Measurements from ENCODE around the gene PRELID1. TPM values are rescaled to one million over a fixed set of nuclear protein-coding genes. Genes with fewer than 3 reads are reported as not detected.

Gene PRELID1
- total RNA-seq, 1 donor from 2014 or later = 196 TPM

GRCh38 chr5:177315411-177315810, 11.8 kb downstream of the PRELID1 start:
- no peak for FAIRE-seq

GRCh38 chr5:177316005-177316404, 12.4 kb downstream of the PRELID1 start:
- DNase-seq (ENCODE audit: low read depth) (no peak), FAIRE-seq (no peak)
- TF ChIP-seq CTCF (IDR thresholded peaks at IDR 0.05; ENCODE audit: insufficient read depth, low read depth, low read length) = no peak
- TF ChIP-seq EZH2 (IDR thresholded peaks at IDR 0.05; ENCODE audit: insufficient read depth, low read length) = no peak
- no peaks in the 10 kb centered on the region for H3K9me3 Mint-ChIP-seq (ENCODE audit: unreplicated experiment)
- no peak overlapping the region for H3K27ac ChIP-seq (ENCODE audit: low read depth, low read length)
- H3K4me1 Mint-ChIP-seq (ENCODE audit: low read depth, unreplicated experiment) = peaks cover under 1% of the 10 kb centered on the region
- no peaks in the 10 kb centered on the region for H3K27me3 Mint-ChIP-seq (ENCODE audit: low read depth, unreplicated experiment)
- H3K4me2 ChIP-seq (ENCODE audit: low read length) = no peak overlapping the region
- no peak overlapping the region for H3K4me3 Mint-ChIP-seq (ENCODE audit: unreplicated experiment)
- H3K27ac Mint-ChIP-seq (ENCODE audit: unreplicated experiment) = no peak overlapping the region
- no peaks in the 10 kb centered on the region for H3K9me3 ChIP-seq (ENCODE audit: insufficient read depth, low read depth, low read length)
- H3K36me3 ChIP-seq (ENCODE audit: insufficient read depth, low read length) = peaks cover 2% of the 10 kb centered on the region
- H3K36me3 Mint-ChIP-seq (ENCODE audit: low read depth, unreplicated experiment) = peaks cover 9% of the 10 kb centered on the region
- no peak overlapping the region for H2AFZ ChIP-seq (ENCODE audit: low read depth, low read length)
- no peaks in the 10 kb centered on the region for H3K27me3 ChIP-seq (ENCODE audit: insufficient read depth, low read length)
- no peak overlapping the region for H3K9ac ChIP-seq (ENCODE audit: low read length)
- H3K4me1 ChIP-seq (ENCODE audit: insufficient read depth, low read length) = peaks cover 7% of the 10 kb centered on the region
- peaks cover 27% of the 10 kb centered on the region for H4K20me1 ChIP-seq (ENCODE audit: insufficient read depth, low read length)
- no peak overlapping the region for H3K4me3 ChIP-seq (ENCODE audit: insufficient read depth, low read depth, low read length)
- peaks cover under 1% of the 10 kb centered on the region for H3K79me2 ChIP-seq (ENCODE audit: insufficient read depth, low read length)

More at GRCh38 chr5:177315411-177315810, 11.8 kb downstream of the PRELID1 start:
- H3K9ac ChIP-seq (ENCODE audit: low read length) = no peak overlapping the region
- peaks cover 13% of the 10 kb centered on the region for H3K4me1 ChIP-seq (ENCODE audit: insufficient read depth, low read length)
- Mint-ChIP-seq H3K4me3 (ENCODE audit: unreplicated experiment) (no peak overlapping the region), H3K4me1 (ENCODE audit: low read depth, unreplicated experiment) (peaks cover 4% of the 10 kb centered on the region), H3K27ac (ENCODE audit: unreplicated experiment) (no peak overlapping the region), H3K9me3 (ENCODE audit: unreplicated experiment) (no peaks in the 10 kb centered on the region), H3K27me3 (ENCODE audit: low read depth, unreplicated experiment) (no peaks in the 10 kb centered on the region), H3K36me3 (ENCODE audit: low read depth, unreplicated experiment) (peaks cover 9% of the 10 kb centered on the region)
- H3K36me3 ChIP-seq (ENCODE audit: insufficient read depth, low read length) = no peaks in the 10 kb centered on the region
- H3K27ac ChIP-seq (ENCODE audit: low read depth, low read length) = no peak overlapping the region
- TF ChIP-seq CTCF (IDR thresholded peaks at IDR 0.05; ENCODE audit: insufficient read depth, low read depth, low read length) (no peak), EZH2 (IDR thresholded peaks at IDR 0.05; ENCODE audit: insufficient read depth, low read length) (no peak)
- H3K4me2 ChIP-seq (ENCODE audit: low read length) = no peak overlapping the region
- H3K27me3 ChIP-seq (ENCODE audit: insufficient read depth, low read length) = no peaks in the 10 kb centered on the region
- H4K20me1 ChIP-seq (ENCODE audit: insufficient read depth, low read length) = peaks cover 30% of the 10 kb centered on the region
- peaks cover 7% of the 10 kb centered on the region for H3K79me2 ChIP-seq (ENCODE audit: insufficient read depth, low read length)
- no peak overlapping the region for H3K4me3 ChIP-seq (ENCODE audit: insufficient read depth, low read depth, low read length)
- DNase-seq (ENCODE audit: low read depth) = no peak
- no peaks in the 10 kb centered on the region for H3K9me3 ChIP-seq (ENCODE audit: insufficient read depth, low read depth, low read length)
- no peak overlapping the region for H2AFZ ChIP-seq (ENCODE audit: low read depth, low read length)

- no peaks in the 10 kb centered on the region for H3K27me3 ChIP-seq (ENCODE audit: insufficient read depth, low read length)
- no peaks in the 10 kb centered on the region for H3K9me3 Mint-ChIP-seq (ENCODE audit: unreplicated experiment)
- no peaks in the 10 kb centered on the region for H3K9me3 ChIP-seq (ENCODE audit: insufficient read depth, low read depth, low read length)
- peak; percentile 98 for TF ChIP-seq CTCF (IDR thresholded peaks at IDR 0.05; ENCODE audit: insufficient read depth, low read depth, low read length)
- TF ChIP-seq EZH2 (IDR thresholded peaks at IDR 0.05; ENCODE audit: insufficient read depth, low read length) = no peak
- FAIRE-seq (no peak), DNase-seq (ENCODE audit: low read depth) (peak; percentile 51)
- H3K36me3 Mint-ChIP-seq (ENCODE audit: low read depth, unreplicated experiment) = peaks cover 9% of the 10 kb centered on the region
- H2AFZ ChIP-seq (ENCODE audit: low read depth, low read length) = no peak overlapping the region
- no peak overlapping the region for H3K4me2 ChIP-seq (ENCODE audit: low read length)
- H3K4me3 ChIP-seq (ENCODE audit: insufficient read depth, low read depth, low read length) = no peak overlapping the region
- no peak overlapping the region for H3K4me3 Mint-ChIP-seq (ENCODE audit: unreplicated experiment)
- H3K27ac Mint-ChIP-seq (ENCODE audit: unreplicated experiment) = no peak overlapping the region
- H3K4me1 ChIP-seq (ENCODE audit: insufficient read depth, low read length) = no peaks in the 10 kb centered on the region
- peaks cover 31% of the 10 kb centered on the region for H4K20me1 ChIP-seq (ENCODE audit: insufficient read depth, low read length)
- peaks cover 3% of the 10 kb centered on the region for H3K4me1 Mint-ChIP-seq (ENCODE audit: low read depth, unreplicated experiment)
- H3K27me3 Mint-ChIP-seq (ENCODE audit: low read depth, unreplicated experiment) = no peaks in the 10 kb centered on the region
- H3K27ac ChIP-seq (ENCODE audit: low read depth, low read length) = no peak overlapping the region
- H3K79me2 ChIP-seq (ENCODE audit: insufficient read depth, low read length) = no peaks in the 10 kb centered on the region
- no peak overlapping the region for H3K9ac ChIP-seq (ENCODE audit: low read length)
- H3K36me3 ChIP-seq (ENCODE audit: insufficient read depth, low read length) = peaks cover 2% of the 10 kb centered on the region
Measured at GRCh38 chr5:177317959-177318377, 14.4 kb downstream of the PRELID1 start.

Measured in astrocyte (in vitro differentiated cells and primary cell).